ENCODE results near the gene PSMB10. TPM values are rescaled to one million over a fixed set of nuclear protein-coding genes. Genes with fewer than 3 reads are reported as not detected.

PSMB10 gene
- total RNA-seq, 2 experiments from 2014 or later = 257 to 275 TPM

- no peak for ATAC-seq
- no peaks in the 10 kb centered on the region for H3K9me3 Mint-ChIP-seq (ENCODE audit: insufficient read depth)
- peak overlapping the region; percentile 98 for H3K4me3 Mint-ChIP-seq
- ChIA-PET POLR2A (interaction anchor here (1.0 to 2.0 kb wide), 4 partner anchors 12 to 96 kb away, joined by 3 to 7 read pairs (median 5); partner anchors contain the start of genes DDX28, DUS2 and PSMB10), CTCF (interaction anchor here (1.0 to 2.4 kb wide), 6 partner anchors 12 to 449 kb away, joined by 3 to 7 read pairs (median 4); partner anchors contain the start of genes DDX28 and DUS2)
- peaks cover 2% of the 10 kb centered on the region for H3K36me3 Mint-ChIP-seq (ENCODE audit: low read depth)
- H3K27me3 Mint-ChIP-seq (ENCODE audit: low read depth) = no peaks in the 10 kb centered on the region
- H3K27ac Mint-ChIP-seq = peak overlapping the region; percentile 87
- peaks cover 38% of the 10 kb centered on the region for H3K4me1 Mint-ChIP-seq (ENCODE audit: low read depth)
- DNase-seq = no peak
Observed at GRCh38 chr16:67969254-67970039, 32.8 kb upstream of the PSMB10 start.

GRCh38 chr16:67968400-67969253 lies 32.0 kb upstream of the PSMB10 start, which contains the start of gene SLC12A4:
SLC12A4 (minus strand) TSS chr16:67968637; CDS start chr16:67968553, 84 bp downstream.
- POLR2A ChIA-PET = interaction anchor here (0.6 to 2.6 kb wide), 8 partner anchors 13 to 309 kb away, joined by 3 to 10 read pairs (median 4); partner anchors contain the start of genes ACD, DDX28, DUS2 and PSMB10
- ATAC-seq (peak; percentile 88), DNase-seq (peak; percentile 93)
- peaks cover 38% of the 10 kb centered on the region for H3K4me1 Mint-ChIP-seq (ENCODE audit: low read depth)
- H3K4me3 Mint-ChIP-seq = peak within 1 kb of the TSS; percentile 98
- no peaks in the 10 kb centered on the region for H3K9me3 Mint-ChIP-seq (ENCODE audit: insufficient read depth)
- H3K27ac Mint-ChIP-seq = peak within 1 kb of the TSS; percentile 98
- CTCF ChIA-PET = interaction anchor here (1.0 to 2.4 kb wide), 7 partner anchors 16 to 448 kb away, joined by 3 to 7 read pairs (median 4); partner anchors contain the start of genes DDX28 and DUS2
- peaks cover 2% of the 10 kb centered on the region for H3K36me3 Mint-ChIP-seq (ENCODE audit: low read depth)
- no peaks in the 10 kb centered on the region for H3K27me3 Mint-ChIP-seq (ENCODE audit: low read depth)

- ChIA-PET CTCF (interaction anchor here (1.2 to 2.4 kb wide), 4 partner anchors 16 to 99 kb away, joined by 4 to 7 read pairs (median 5); partner anchors contain the start of genes DDX28 and DUS2), POLR2A (interaction anchor here (0.6 to 2.6 kb wide), 6 partner anchors 16 to 308 kb away, joined by 3 to 10 read pairs (median 3); partner anchors contain the start of genes ACD and PSMB10)
- no peaks in the 10 kb centered on the region for H3K9me3 Mint-ChIP-seq (ENCODE audit: insufficient read depth)
- H3K36me3 Mint-ChIP-seq (ENCODE audit: low read depth) = peaks cover 2% of the 10 kb centered on the region
- H3K27ac Mint-ChIP-seq = peak overlapping the region; percentile 98
- DNase-seq (peak; percentile 48), ATAC-seq (peak; percentile 32)
- peak overlapping the region; percentile 98 for H3K4me3 Mint-ChIP-seq
- no peaks in the 10 kb centered on the region for H3K27me3 Mint-ChIP-seq (ENCODE audit: low read depth)
- H3K4me1 Mint-ChIP-seq (ENCODE audit: low read depth) = peaks cover 38% of the 10 kb centered on the region
Observed at GRCh38 chr16:67967958-67968399, 31.3 kb upstream of the PSMB10 start.

- H3K36me3 Mint-ChIP-seq (ENCODE audit: low read depth) = peaks cover 8% of the 10 kb centered on the region
- peak overlapping the region; percentile 98 for H3K4me3 Mint-ChIP-seq
- H3K27me3 Mint-ChIP-seq (ENCODE audit: low read depth) = no peaks in the 10 kb centered on the region
- DNase-seq = peak; percentile 60
- no peaks in the 10 kb centered on the region for H3K9me3 Mint-ChIP-seq (ENCODE audit: insufficient read depth)
- peak overlapping the region; percentile 98 for H3K27ac Mint-ChIP-seq
- CTCF ChIA-PET = interaction anchor here (1.0 to 1.4 kb wide), 4 partner anchors 26 to 74 kb away, joined by 3 to 7 read pairs (median 4); no protein-coding TSS in a partner anchor
- ATAC-seq = peak; percentile 11
- POLR2A ChIA-PET = interaction anchor here (0.7 to 2.9 kb wide), 7 partner anchors 17 to 121 kb away, joined by 3 to 25 read pairs (median 3); partner anchors contain the start of genes DPEP2 and PSMB10
- peaks cover 38% of the 10 kb centered on the region for H3K4me1 Mint-ChIP-seq (ENCODE audit: low read depth)
Observed at GRCh38 chr16:67967183-67967957, 30.7 kb upstream of the PSMB10 start.

- Mint-ChIP-seq H3K4me3 (peak overlapping the region; percentile 98), H3K27me3 (ENCODE audit: low read depth) (no peaks in the 10 kb centered on the region), H3K4me1 (ENCODE audit: low read depth) (peaks cover 38% of the 10 kb centered on the region), H3K27ac (peak overlapping the region; percentile 98), H3K9me3 (ENCODE audit: insufficient read depth) (no peaks in the 10 kb centered on the region), H3K36me3 (ENCODE audit: low read depth) (peaks cover 15% of the 10 kb centered on the region)
- ChIA-PET POLR2A (interaction anchor here (0.7 to 2.9 kb wide), 4 partner anchors 17 to 39 kb away, joined by 3 to 25 read pairs (median 6); partner anchors contain the start of genes DPEP2 and PSMB10), CTCF (interaction anchor here (1.0 to 1.5 kb wide), 4 partner anchors 25 to 151 kb away, joined by 3 to 7 read pairs (median 5); no protein-coding TSS in a partner anchor)
- ATAC-seq (no peak), DNase-seq (no peak)
Observed at GRCh38 chr16:67966549-67967182, 30.0 kb upstream of the PSMB10 start.

GRCh38 chr16:67965668-67966548 lies 29.3 kb upstream of the PSMB10 start:
- DNase-seq (no peak), ATAC-seq (no peak)
- Mint-ChIP-seq H3K27me3 (ENCODE audit: low read depth) (no peaks in the 10 kb centered on the region), H3K36me3 (ENCODE audit: low read depth) (peaks cover 17% of the 10 kb centered on the region), H3K4me3 (no peak overlapping the region), H3K4me1 (ENCODE audit: low read depth) (peaks cover 38% of the 10 kb centered on the region), H3K9me3 (ENCODE audit: insufficient read depth) (no peaks in the 10 kb centered on the region), H3K27ac (no peak overlapping the region)
- ChIA-PET POLR2A (interaction anchor here (0.6 to 2.9 kb wide), 3 partner anchors 18 to 260 kb away, joined by 3 to 25 read pairs (median 10); partner anchors contain the start of gene PSMB10), CTCF (interaction anchor here (1.0 to 2.3 kb wide), 5 partner anchors 25 to 150 kb away, joined by 3 to 12 read pairs (median 6); no protein-coding TSS in a partner anchor)

GRCh38 chr16:67964477-67965131 lies 28.0 kb upstream of the PSMB10 start:
- peaks cover 35% of the 10 kb centered on the region for H3K4me1 Mint-ChIP-seq (ENCODE audit: low read depth)
- no peak overlapping the region for H3K27ac Mint-ChIP-seq
- H3K36me3 Mint-ChIP-seq (ENCODE audit: low read depth) = peaks cover 21% of the 10 kb centered on the region
- CTCF ChIA-PET = interaction anchor here (1.4 to 2.3 kb wide), 3 partner anchors 22 to 77 kb away, joined by 3 to 12 read pairs (median 3); no protein-coding TSS in a partner anchor
- H3K27me3 Mint-ChIP-seq (ENCODE audit: low read depth) = no peaks in the 10 kb centered on the region
- no peaks in the 10 kb centered on the region for H3K9me3 Mint-ChIP-seq (ENCODE audit: insufficient read depth)
- DNase-seq (no peak), ATAC-seq (no peak)
- POLR2A ChIA-PET = interaction anchor here (2.9 to 3.0 kb wide), 2 partner anchors 28 to 29 kb away, joined by 10 to 25 read pairs; partner anchors contain the start of gene PSMB10
- H3K4me3 Mint-ChIP-seq = no peak overlapping the region

- Mint-ChIP-seq H3K27me3 (ENCODE audit: low read depth) (no peaks in the 10 kb centered on the region), H3K9me3 (ENCODE audit: insufficient read depth) (no peaks in the 10 kb centered on the region), H3K27ac (no peak overlapping the region), H3K4me3 (no peak overlapping the region), H3K4me1 (ENCODE audit: low read depth) (peaks cover 29% of the 10 kb centered on the region), H3K36me3 (ENCODE audit: low read depth) (peaks cover 21% of the 10 kb centered on the region)
- CTCF ChIA-PET = interaction anchor here (1.4 to 2.3 kb wide), 2 partner anchors 21 to 77 kb away, joined by 3 to 12 read pairs; no protein-coding TSS in a partner anchor
- DNase-seq (no peak), ATAC-seq (no peak)
- POLR2A ChIA-PET = interaction anchor here (3.0 kb wide), 1 partner anchor 27 kb away, joined by 10 read pairs; the partner anchor contains the start of gene PSMB10
Observed at GRCh38 chr16:67963662-67964321, 27.1 kb upstream of the PSMB10 start.

All from activated CD8-positive, alpha-beta T cell treated with anti-CD3 and anti-CD28 coated beads, Interleukin-2, amount 10 ng/mL, durations not matched to agents 7 days and 5 days (primary cell).